Tibial artery (tissue), 4 donors: Measurements from ENCODE around the gene TGM1.

Source experiments
- DNase-seq, 2 donors: peaks; one replicate each; pipeline ENCODE4 v3.0.0-alpha.2; 2019
- H3K27ac ChIP-seq, 2 donors: fragments of 200-600 bp; sonication (generic) in 1 of 2; 1 replicate in 1 of 2; 2 replicates in 1 of 2; pipeline ENCODE4 v1.5.1; 2018 to 2019; ENCODE audit warnings: mild to moderate bottlenecking in 1 of 2
- H3K27me3 ChIP-seq, 2 donors: fragments of 200-600 bp; sonication (generic) in 1 of 2; one replicate each; pipeline versions ENCODE4 v1.5.1 to v1.6.0; 2016 to 2019
- H3K36me3 ChIP-seq, 3 donors: fragments of 200-600 bp; sonication (generic) in 2 of 3; one replicate each; pipeline ENCODE4 v1.5.1; 2016 to 2019; ENCODE audit warnings: mild to moderate bottlenecking in 2 of 3
- H3K4me1 ChIP-seq, 4 donors: fragments of 200-600 bp; sonication (generic) in 2 of 4; 1 replicate in 3 of 4; 2 replicates in 1 of 4; pipeline ENCODE4 v1.5.1; 2016 to 2019
- H3K4me3 ChIP-seq, 2 donors: fragments of 200-600 bp; sonication (generic) in 1 of 2; 1 replicate in 1 of 2; 2 replicates in 1 of 2; pipeline ENCODE4 v1.5.1; 2018 to 2019; ENCODE audit warnings: mild to moderate bottlenecking in 2 of 2
- H3K9me3 ChIP-seq, 3 donors: fragments of 200-600 bp; sonication (generic) in 1 of 3; one replicate each; pipeline ENCODE4 v1.5.1; 2016 to 2019
- intact Hi-C: fragments of 100-400 bp; cut with DNase I; formaldehyde crosslinking; loops from one replicate; pipeline ENCODE4 v1.15.0; 2023; ENCODE audit warnings: low total_unique reads
- TF ChIP-seq, protein P1 (sequence below), 2 experiments: fragments of 200-600 bp in 1 of 2; fragments of 450-650 bp in 1 of 2; IDR thresholded peaks; one replicate each; pipeline ENCODE4 v1.5.1; 2017 to 2019; ENCODE audit warnings: antibody characterized with exemption in 2 of 2, mild to moderate bottlenecking in 1 of 2, moderate library complexity in 1 of 2

TGM1 gene

DNA sequence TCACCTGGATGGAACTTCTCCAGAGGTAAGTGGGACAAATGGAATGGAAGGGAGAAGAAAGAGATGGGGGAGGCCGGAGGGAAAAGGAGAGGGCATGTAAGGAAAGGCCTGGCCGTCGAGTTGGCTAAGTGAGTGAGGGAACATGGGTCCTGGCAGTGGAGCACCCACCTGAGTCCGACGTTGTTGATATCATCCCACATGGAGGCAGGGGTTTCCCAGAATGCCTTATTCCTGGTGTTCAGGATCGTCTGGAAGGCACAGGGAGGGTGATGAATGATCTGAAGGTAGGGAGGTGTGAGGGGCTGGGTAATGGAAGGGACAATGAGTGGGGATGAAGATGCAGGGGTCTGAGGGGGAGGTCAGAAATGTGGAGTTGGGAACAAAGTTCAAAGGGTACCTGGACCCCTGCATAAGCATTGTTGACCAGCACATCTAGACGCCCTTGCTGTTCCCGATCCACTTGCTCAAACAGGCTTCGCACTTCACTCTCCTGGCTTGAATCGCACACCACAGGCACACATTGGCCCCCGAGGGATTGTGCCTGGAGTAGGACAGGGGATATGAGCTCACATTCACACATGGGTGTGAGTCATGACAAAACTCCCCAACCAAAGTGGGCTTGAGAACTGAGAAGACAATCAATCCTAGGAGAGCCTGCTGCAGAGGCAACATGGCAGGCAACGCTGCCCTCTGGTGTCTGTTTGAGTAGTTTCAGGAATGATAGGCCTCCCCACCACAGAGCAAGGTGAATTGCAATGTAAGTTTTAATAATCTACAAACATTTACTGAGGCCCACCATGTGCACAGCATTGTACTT lies 33.6 kb upstream of the TGM1 start:
- Histone ChIP-seq H3K4me1 (peaks cover 0 to 34% (median 25%) of the 10 kb centered on the region in 4 donors), H3K36me3 (peaks cover 27 to 41% (median 33%) of the 10 kb centered on the region in 3 donors), H3K27ac (no peak overlapping the region), H3K9me3 (no peaks in the 10 kb centered on the region), H3K4me3 (no peak overlapping the region), H3K27me3 (no peaks in the 10 kb centered on the region)
- TF ChIP-seq, protein P1, sequence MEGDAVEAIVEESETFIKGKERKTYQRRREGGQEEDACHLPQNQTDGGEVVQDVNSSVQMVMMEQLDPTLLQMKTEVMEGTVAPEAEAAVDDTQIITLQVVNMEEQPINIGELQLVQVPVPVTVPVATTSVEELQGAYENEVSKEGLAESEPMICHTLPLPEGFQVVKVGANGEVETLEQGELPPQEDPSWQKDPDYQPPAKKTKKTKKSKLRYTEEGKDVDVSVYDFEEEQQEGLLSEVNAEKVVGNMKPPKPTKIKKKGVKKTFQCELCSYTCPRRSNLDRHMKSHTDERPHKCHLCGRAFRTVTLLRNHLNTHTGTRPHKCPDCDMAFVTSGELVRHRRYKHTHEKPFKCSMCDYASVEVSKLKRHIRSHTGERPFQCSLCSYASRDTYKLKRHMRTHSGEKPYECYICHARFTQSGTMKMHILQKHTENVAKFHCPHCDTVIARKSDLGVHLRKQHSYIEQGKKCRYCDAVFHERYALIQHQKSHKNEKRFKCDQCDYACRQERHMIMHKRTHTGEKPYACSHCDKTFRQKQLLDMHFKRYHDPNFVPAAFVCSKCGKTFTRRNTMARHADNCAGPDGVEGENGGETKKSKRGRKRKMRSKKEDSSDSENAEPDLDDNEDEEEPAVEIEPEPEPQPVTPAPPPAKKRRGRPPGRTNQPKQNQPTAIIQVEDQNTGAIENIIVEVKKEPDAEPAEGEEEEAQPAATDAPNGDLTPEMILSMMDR (IDR thresholded peaks at IDR 0.05) = peak; percentile 57 to 58
- intact Hi-C loops = loop anchor here (5.0 kb wide), 1 partner anchor 54 kb away; the partner anchor contains the start of gene TINF2
- peak in 1 of 2 donors; percentile 52 for DNase-seq

DNA sequence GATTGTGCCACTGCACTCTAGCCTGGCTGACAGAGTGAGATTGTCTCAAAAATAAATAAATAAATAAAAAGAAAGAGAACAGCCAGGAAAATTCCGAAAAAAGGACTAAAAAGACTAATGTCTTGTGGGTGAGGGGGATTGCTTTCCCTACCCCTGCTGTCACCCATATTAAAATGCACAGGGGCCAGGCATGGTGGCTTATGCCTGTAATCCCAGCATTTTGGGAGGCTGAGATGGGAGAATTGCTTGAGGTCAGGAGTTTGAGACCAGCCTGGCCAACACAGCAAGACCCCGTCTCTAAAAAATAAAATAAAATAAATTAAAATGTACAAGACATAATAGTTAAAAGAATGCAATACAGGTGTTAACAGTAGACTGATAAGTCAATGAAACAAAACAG lies 30.5 kb upstream of the TGM1 start:
- peaks cover 0 to 8% (median 3%) of the 10 kb centered on the region in 4 donors for H3K4me1 ChIP-seq
- no peak overlapping the region for H3K4me3 ChIP-seq
- TF ChIP-seq, protein P1 (IDR thresholded peaks at IDR 0.05) = no peak
- no peak for DNase-seq
- H3K9me3 ChIP-seq = no peaks in the 10 kb centered on the region
- peaks cover 41 to 63% (median 51%) of the 10 kb centered on the region in 3 donors for H3K36me3 ChIP-seq
- no peaks in the 10 kb centered on the region for H3K27me3 ChIP-seq
- intact Hi-C loops = no loop called here
- no peak overlapping the region for H3K27ac ChIP-seq

DNA sequence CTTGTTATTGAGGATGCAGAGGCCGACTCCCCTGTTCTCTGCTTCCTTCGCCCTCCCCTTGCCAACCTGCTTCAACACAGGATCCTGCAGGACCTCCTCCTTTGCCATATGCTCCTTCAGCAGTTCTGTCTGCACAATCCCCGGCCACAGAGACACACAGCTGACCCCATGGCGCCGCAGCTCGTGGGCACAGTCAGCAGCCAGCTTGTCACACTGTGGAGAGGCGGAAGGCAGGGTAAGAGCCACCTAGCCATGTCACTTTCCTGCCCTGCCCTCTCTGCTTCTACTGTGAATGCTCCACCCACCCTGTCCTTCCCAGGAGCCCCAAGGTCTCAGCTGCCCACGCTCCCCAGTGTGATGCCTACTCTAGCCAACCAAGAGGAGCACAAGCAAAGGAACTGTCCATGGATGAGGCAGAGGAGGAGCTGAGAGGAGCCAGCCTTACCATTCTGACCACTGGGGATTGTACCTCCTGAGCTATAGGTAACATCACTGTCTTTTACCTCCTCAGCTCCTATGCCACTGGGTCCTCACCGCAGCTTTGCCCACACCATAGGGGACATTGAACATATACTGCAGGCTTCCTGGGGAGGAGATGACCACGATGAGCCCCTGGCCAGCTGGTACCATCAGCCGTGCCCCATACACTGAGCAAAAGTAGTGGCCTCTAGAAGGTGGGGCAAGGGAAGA lies 29.3 kb upstream of the TGM1 start:
- Histone ChIP-seq H3K4me3 (no peak overlapping the region), H3K27ac (no peak overlapping the region), H3K9me3 (no peaks in the 10 kb centered on the region), H3K4me1 (peaks cover 0 to 6% (median 2%) of the 10 kb centered on the region in 4 donors), H3K36me3 (peaks cover 41 to 63% (median 51%) of the 10 kb centered on the region in 3 donors), H3K27me3 (no peaks in the 10 kb centered on the region)
- intact Hi-C loops = no loop called here
- TF ChIP-seq, protein P1 (IDR thresholded peaks at IDR 0.05) = no peak
- no peak for DNase-seq

DNA sequence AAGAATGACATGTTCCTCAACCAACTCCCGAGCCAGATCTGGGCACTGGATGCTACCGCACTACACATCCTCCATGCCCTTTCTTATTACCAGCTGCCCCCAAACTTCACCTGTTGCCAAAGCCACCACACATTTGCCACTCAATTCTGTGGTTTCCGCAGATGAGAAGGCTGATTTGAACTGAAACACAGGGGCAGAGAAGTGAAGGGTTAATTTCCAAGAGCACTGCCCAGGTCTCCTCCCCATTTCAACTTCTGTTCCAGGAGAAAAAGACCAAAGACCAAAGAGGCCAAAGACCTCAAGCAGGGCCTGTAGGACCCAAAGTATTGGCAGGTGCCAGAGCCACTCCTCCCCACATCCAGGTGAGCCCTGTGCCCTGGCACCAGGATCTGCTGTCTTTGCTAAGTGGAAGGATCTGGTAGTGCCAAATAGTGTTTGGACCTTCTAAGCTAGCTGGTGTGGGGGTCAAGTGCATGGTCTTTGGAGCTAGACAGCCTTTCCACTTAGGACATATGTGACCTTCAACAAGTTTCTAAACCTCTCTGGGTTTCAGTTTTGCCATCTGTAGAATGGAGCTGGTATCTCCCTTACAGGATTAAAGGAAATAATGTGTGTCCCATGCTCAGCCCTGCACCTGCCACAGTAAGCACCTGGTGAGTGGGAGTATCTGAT lies 28.6 kb upstream of the TGM1 start:
- no peaks in the 10 kb centered on the region for H3K9me3 ChIP-seq
- DNase-seq = no peak
- H3K36me3 ChIP-seq = peaks cover 41 to 61% (median 51%) of the 10 kb centered on the region in 3 donors
- H3K4me1 ChIP-seq = no peaks in the 10 kb centered on the region
- no peak overlapping the region for H3K4me3 ChIP-seq
- H3K27ac ChIP-seq = no peak overlapping the region
- TF ChIP-seq, protein P1 (IDR thresholded peaks at IDR 0.05) = no peak
- no peaks in the 10 kb centered on the region for H3K27me3 ChIP-seq
- intact Hi-C loops = no loop called here

DNA sequence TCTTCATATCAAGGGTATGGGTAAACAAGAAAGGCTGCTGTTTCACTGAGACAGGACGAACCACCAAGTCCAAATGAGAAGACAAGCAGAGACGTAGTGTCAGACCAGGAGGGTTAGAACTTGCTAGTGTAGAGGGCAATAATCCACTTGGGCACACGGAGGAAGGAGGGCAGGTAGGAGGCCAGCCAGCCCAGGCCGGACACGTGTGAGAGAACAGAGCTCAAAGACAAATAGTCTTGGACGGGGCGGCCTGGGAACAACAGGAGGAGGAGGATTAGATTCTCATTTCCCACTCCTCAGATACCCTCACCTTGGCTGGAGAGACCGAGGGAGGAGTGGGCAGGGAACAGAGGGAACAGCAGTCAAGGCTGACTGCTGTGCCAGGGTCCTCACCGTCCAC lies 27.8 kb upstream of the TGM1 start:
- intact Hi-C loops = no loop called here
- Histone ChIP-seq H3K36me3 (peaks cover 34 to 52% (median 43%) of the 10 kb centered on the region in 3 donors), H3K9me3 (no peaks in the 10 kb centered on the region)

More for the DNA sequence above, 27.8 kb upstream of the TGM1 start:
- DNase-seq = no peak
- Histone ChIP-seq H3K4me3 (no peak overlapping the region), H3K27ac (no peak overlapping the region), H3K4me1 (no peaks in the 10 kb centered on the region), H3K27me3 (no peaks in the 10 kb centered on the region)
- TF ChIP-seq, protein P1 (IDR thresholded peaks at IDR 0.05) = no peak
